GM19455 (cell line): ENCODE measurements around the gene ANGPT4.

Experiments used
- ATAC-seq: cut with Tn5 transposase; IDR thresholded peaks from one replicate; pipeline ENCODE4 v1.9.1; 2021; ENCODE audit not compliant: unreplicated experiment

Gene ANGPT4, protein sequence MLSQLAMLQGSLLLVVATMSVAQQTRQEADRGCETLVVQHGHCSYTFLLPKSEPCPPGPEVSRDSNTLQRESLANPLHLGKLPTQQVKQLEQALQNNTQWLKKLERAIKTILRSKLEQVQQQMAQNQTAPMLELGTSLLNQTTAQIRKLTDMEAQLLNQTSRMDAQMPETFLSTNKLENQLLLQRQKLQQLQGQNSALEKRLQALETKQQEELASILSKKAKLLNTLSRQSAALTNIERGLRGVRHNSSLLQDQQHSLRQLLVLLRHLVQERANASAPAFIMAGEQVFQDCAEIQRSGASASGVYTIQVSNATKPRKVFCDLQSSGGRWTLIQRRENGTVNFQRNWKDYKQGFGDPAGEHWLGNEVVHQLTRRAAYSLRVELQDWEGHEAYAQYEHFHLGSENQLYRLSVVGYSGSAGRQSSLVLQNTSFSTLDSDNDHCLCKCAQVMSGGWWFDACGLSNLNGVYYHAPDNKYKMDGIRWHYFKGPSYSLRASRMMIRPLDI

GRCh38 chr20:916125-916799 lies at the start of gene ANGPT4:
ANGPT4 (minus strand) TSS chr20:916334; CDS start chr20:916214, 120 bp downstream.
- no peak for ATAC-seq

- no peak for ATAC-seq
Measured at GRCh38 chr20:963795-964194, 47.7 kb upstream of the ANGPT4 start.

- no peak for ATAC-seq
Measured at GRCh38 chr20:962683-963082, 46.5 kb upstream of the ANGPT4 start.

DNA sequence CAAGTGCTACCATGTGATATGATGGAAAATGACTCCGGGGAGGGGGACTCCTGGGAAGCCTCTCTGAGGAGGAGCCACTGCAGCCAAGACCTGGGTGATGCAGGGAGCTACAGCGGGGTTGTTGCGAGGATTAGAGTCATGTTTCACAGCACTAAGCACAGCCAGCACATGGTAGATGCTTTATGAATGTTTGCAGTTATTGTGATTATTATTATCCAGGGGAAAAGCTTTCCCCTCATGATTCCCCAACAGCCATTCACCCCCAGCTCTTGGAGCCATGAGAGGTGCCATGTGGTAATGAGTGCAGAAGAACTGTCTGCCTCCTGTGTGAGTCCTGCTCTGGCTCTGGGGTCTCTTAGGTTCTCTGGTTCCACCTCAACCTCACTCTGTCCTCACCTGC lies 46.1 kb upstream of the ANGPT4 start:
- ATAC-seq = no peak

DNA sequence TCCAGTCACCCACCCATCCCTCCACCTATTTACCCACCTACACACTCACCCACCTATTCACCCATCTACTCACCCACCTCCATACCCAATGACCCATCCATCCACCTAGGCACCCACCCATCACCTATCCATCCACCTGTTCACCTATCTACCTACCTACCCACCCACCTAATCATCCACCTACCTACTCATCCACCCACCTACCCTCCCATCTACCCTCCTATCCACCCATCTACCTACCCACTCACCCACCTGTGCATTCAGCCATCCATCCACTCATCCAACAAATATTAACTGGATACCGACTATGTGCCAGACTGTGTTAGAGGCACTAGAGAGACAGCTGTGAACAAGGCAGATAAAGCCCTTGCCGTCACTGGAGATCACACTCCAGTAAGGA lies 45.6 kb upstream of the ANGPT4 start:
- ATAC-seq = no peak

DNA sequence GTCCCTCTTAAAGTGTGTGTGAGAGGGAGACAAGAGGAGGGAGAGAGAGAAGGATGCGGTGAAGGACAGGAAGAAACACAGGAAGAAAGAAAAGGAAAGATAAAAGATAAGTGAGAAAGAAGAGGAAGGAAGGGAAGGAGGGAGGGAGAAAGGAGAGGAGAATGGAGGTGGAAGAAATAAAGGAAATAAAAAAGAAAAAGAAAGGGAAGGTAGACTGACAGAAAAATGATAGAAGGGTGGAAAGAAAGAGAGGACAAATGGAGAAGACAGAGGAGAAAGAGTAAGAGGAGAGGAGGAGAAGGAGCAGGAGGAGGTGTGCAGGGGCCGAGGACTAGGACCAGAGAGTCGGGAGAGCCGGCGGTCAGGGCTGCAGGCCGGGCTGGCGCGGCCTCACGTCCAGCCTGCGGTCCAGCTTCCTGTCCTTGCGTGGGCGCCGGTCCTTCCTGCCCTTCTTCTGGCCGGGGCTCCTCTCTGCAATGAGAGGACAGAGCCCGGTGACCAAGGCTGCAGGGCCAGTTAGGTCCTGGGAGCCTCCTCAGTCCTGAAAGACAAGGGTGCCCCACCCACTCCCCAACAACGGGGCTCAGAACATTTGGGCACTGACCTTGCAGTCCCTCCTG lies 44.0 kb upstream of the ANGPT4 start:
- ATAC-seq = no peak

DNA sequence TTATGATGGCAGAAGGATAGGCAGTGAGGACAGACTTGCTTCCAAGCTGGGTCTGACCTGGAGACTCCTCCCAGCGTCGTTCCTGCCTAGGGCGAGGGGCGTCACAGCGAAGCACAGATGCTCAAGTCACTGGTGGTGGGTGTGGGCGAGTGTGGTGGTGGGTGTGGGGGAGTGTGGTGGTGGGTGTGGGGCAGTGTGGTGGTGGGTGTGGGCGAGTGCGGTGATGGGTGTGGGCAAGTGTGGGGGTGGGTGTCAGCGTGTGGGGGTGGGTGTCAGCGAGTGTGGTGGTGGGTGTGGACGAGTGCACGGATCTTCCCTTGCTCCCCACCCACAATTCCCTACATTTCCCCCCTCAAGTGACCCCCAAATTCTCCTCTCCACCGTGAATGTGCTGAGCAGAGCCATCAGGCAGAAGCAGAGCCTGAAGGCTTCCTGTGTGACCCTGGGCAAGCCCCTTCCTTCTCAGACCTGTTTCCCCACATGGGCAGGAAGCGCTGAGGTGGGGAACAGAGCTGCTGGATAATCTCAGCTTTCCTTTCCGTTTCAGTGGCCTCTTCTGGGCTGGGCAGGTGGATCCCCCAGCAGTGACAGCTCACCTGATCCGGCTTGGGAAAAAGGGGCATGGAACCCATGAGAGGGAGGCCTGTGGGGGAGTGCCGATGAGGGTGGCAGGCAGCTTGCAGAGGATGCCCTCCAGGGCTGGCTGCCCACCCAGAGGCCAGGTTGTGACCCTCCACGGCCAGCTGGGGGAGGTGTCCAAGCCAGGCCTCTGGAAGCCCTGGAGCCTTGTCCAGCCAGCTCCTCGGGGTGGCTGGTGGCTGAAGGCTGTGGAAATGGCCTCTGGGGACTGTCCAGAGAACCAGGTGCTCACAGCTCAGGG lies 43.0 kb upstream of the ANGPT4 start:
- ATAC-seq = no peak

DNA sequence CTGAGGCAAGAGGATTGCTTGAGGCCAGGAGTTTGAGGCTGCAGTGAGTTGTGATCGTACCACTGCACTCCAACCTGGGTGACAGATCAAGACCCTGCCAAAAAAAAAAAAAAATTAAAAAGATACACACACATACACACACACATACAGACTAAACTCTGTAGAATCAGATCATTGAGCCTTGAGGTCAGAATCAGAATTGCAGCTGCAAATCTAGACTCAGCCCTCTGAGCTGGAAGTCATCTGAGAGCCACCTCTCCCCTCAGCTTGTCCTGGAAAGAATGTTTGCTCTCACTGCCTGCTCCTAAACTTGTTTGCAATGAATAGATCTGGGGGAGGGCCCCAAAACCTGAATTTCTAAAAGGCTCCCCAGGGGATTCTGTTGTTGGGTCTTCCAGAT lies 41.4 kb upstream of the ANGPT4 start:
- ATAC-seq = no peak

- no peak for ATAC-seq
Measured at GRCh38 chr20:956330-956951, 40.3 kb upstream of the ANGPT4 start.

DNA sequence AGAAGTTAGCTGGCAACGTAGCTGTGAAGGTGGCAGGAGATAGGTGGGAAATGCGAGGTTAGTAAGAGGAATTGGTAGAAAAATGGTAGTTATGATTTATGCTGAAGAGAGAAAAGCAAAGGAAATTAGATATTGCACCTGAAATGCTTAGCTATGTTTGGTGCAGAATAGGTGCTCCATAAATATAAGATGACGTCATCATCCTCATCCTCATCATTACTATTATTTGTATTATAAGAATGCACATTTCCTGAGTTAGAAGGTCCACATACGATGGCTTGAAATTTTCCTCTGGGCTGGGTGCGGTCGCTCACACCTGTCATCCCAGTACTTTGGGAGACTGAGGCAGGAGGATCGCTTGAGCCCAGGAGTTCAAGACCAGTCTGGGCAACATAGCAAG lies 39.5 kb upstream of the ANGPT4 start:
- no peak for ATAC-seq

DNA sequence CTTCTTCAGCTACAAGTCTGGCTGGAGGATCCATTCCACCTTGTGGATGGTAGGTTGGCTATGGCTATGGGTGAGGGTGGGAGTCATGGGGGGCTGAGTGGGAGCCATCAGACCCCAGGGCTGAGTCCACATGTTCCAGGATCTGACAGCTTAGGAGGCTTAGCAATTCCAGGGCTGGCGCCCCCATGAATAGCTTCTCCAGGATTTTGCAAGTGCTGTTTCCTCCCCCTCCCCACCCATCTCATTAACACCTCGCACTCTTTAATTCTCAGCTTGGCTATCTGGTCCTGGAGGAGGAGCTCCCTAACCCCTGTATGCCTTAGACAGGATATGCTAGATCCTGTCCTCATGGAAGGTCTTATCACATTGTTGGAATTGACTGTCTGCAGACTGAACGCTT lies 39.0 kb upstream of the ANGPT4 start:
- ATAC-seq = no peak

DNA sequence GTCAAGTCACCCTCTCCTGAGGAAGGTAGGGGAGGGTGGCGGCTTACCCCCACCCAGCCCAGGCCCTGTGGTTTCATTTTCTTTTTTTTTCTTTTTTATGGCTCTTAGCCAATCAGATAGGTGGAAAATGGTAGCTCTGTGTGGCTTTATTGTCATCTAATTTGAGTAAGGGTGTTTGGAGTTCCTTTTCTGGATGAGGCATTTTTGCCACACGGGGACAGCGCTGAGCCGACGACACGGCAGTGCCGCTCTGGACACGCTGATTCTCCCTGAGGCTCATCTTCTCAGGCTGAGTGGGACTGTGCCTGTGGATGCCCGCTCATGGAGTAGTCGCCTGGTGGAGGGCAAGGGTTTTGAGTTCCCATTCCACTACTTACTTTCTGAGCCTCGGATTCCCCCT lies 37.6 kb upstream of the ANGPT4 start:
- no peak for ATAC-seq

DNA sequence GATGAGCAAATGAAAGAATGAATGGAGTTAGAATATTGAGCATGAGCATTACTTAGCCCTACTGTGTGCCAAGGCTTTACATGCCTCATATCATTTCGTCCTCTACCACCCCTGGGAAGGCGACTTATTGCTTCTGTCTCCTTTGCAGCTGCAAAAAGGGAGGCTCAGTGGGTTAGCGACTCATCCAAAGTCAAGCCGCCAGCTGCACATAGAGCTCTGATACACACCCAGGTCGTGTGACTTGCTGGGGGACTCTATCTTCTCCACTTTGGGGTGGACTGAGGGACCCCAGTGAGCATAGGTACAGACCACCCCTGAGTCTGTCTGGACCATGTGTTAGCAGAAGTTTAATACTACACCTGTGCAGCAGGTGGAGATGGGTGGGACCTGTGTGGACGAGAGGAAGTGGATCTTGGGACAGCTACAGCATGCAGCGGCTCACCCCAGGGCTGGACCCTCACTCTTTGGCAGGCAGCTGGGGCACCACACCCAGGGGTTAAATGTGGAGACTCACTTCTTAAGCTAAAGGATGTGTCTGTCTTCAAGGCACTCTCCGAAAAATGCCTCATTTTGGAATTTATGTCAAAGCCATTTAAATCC lies 36.2 kb upstream of the ANGPT4 start:
- no peak for ATAC-seq

DNA sequence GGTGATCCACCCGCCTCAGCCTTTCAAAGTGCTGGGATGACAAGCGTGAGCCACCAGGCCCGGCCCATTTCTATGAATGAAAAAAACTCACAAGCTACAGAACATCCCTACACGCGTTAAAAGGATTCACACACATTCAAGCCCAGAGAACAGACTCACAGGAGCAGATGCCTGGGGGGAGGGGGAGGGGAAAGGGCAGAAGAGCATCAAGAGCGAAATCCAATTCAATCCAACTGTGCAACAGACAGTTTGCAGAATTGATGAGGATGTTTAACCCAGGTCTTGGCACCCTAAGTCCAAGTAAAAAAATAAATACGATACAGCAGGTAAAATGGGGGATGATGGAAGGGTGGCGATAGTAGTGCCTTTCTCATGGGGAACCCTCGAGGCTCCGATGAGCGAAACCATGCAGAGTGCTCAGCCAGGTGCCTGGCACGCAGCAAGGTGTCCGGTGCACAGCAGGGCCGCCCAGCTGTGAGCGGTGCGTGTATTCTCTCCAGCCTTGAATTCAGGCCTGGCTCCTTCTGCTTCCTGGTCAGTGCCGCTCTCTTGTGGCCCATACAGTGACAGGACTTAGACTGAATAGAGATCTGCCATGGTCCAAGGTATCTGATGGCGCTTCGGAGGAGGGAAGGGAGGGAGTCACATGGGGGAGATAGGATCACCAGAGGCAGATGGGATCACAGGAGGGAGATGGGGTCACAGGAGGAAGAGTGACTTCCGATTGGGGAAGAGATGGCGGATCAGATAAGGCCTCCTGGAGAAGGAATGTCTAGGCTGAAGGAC lies 35.4 kb upstream of the ANGPT4 start:
- ATAC-seq = no peak

- no peak for ATAC-seq
Measured at GRCh38 chr20:949717-950116, 33.6 kb upstream of the ANGPT4 start.

GRCh38 chr20:946826-947225 lies 30.7 kb upstream of the ANGPT4 start:
- ATAC-seq = no peak

DNA sequence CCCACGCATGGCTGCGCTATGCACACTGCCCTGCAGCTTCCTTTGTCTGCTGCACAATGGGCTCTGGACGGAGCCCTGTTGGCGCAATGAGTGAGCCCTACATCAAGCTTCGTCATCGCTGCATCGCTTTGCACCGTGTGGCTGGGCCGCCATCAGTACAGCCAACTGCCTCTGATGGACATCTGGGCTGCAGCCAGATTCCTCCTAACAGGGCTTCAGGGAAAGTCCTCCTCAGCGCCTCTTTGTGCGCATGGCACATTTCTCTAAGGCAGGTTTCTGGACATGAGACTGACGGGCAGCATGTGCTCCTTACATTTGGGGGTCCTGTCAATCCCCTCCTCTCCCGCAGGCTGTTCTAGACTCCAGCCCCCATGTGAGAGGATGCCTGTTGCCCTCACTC lies 29.7 kb upstream of the ANGPT4 start:
- ATAC-seq = no peak

GRCh38 chr20:944774-945410 lies 28.8 kb upstream of the ANGPT4 start:
- no peak for ATAC-seq

- no peak for ATAC-seq
Measured at GRCh38 chr20:944148-944547, 28.0 kb upstream of the ANGPT4 start.
